ENCODE results near the gene MRTFB.

The MRTFB gene

DNA sequence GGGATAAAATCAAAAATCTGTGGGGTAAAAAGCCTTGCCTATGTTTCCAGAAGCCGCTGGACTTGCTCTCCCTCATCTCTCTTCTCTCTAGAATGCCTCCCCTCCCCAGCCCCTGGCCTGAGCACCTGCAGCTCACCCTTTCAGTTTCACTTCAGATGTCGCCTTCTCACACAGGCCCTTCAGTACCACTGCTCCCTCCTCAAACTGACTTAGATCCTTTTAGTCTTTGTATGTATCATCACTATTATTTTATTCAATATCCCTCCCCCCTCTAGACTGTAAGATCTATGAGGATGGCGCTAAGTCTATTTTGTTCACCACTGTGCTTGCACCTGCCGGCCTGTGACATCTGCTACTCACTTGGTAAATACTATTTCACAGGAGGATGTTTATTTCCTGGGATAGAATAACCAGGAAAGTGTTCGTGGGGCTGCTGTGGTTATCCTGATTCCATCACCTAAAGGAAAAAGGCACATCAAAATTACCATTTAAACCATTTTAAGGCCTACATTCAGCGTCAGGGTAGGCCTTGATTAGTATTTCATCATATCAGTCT, 122.3 kb downstream of the MRTFB start:
- DNase-seq = no peak

DNA sequence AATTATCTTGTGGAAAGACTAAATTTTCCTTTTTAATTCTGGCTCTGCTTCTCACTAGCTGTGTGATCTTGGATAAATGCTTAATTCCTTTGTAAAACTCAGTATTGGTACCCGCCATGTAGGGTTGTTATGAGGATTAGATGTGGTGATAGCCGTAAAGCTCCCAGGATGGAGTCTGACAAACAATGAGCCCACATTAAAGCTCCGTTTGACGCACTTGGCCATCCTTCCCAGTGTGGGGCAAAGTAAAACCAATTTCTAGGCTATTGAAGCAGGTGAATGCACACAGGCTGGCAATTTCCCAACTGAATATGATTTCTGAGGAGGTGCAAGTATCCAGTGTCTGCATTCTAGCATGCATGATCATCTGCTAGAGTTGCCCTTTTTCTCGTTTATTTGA, 123.6 kb downstream of the MRTFB start:
- no peak for DNase-seq

DNA sequence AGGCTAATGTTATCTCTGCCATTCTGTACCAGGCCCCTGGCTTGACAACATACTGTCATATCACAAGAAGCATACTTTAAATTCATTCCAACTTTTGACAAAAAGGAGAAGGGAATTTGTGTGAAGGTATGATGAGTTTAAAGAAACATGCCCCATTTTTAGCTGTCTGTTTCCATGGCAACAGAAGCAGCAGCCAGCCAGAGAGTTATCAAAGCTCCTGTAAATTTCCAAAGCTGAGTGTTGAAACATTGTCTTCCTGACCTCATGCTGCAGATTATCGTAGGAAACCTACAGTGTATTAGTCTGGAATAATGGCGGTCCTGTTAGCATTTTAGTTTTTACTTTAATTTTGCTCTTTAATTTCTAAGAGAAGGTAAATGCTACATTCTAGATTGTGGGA, 124.9 kb downstream of the MRTFB start:
- DNase-seq = no peak

DNA sequence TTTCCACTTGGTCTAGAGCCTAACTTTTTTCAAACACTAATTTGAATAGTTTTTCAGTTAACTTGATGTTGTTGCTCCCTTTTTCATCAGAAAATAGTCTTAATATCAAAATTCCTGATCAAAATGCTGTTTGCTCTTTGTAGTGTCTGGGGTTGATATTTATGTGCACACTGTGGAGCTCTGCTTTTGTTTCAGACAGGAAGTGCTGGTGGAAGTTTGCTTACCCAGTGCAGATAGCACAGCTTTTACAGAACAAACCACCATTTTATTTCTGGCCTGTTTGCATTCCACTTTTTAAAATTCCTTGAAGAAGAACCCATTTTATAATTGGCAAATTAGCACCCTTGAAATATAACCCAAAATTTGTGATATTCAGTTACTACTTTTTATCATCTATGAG, 125.4 kb downstream of the MRTFB start:
- DNase-seq = no peak

DNA sequence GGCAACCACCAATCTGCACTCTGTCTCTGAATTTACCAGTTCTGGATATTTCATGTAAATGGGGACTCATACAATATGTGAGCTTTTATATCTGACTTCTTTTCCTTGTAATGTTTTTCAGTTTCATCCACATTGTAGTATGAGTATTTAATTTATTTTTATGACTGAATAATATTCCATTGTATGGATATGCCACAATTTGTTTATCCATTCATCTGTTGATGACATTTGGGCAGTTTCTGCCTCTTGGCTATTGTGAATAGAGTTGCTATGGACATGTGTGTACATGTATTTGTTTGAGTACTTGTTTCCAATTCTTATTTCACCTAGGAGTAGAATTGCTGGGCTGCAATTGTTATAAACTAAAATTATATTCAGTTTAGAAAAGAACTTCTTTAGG, 126.9 kb downstream of the MRTFB start:
- no peak for DNase-seq

DNA sequence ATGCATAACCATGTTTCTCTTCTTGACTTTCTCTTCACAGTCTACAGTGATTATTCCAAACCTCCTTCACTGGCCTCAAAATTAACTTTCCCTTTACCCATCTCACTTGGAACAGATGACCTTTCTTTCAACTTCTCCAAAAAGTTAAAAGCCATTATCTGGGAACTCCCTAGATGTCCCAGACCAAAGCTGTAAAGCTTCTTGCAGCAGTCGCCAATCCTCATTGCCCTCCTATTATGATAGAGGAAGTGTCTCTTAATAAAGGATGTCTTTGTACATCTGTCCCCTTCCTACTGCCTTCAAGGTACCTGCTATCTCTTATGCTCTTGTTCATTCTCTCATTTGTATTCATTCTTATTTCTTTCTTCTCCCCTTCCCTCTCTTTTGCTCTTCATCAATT, 127.5 kb downstream of the MRTFB start:
- no peak for DNase-seq

DNA sequence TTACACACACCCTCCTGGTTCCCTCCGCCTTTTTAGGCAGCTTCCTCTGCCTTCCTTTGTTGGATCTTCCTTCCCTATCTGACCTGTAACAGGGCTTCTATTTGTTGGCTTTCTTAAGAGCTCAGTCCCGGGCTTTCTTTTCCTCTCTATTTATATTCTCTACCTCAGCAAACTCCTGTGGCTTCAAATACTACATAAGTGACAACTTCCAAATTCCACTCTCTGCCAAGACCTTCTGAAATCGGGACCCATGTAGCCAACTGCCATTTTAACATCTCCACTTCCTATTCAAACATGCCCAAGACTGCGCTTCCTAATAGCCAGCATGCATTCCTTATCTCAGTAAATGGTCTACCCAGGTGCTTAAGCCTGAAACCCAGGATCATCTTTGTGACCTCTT, 128.1 kb downstream of the MRTFB start:
- DNase-seq = no peak

DNA sequence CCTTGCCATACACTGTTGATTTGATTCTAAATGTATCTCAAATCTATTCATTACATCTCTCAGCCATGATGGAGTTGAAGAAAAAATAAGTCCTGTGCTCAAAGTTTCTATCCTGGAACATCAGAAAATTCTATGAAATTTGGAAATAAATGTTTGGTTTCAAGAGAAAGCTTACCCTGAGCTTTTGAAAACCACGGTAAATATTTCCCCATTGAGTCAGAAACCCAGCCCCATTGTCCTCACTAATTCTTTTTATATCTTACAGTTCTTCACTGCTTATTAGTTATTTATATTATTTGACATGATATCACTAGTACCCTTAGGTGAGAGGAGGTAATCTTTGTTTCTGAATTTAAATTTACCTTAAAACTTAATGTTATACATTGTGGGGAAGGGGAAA, 128.5 kb downstream of the MRTFB start:
- DNase-seq = no peak

DNA sequence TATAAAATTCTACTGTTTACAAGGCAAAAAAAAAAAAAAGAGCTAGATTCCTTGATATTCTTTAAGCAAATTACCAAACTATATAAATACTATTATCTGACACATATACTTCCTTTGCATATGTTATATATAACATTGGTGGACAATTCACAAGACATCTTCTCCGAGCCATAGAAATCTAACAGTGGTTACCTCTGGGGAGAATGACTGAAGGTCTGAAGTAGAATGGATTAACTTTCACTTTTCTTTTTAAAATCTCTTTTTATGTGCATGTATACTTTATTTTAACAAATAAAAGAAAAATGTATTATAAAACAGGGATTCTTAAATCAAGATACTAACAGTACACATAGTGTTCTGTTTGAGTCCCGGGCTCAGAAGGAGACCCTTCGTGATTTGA, 131.0 kb downstream of the MRTFB start:
- no peak for DNase-seq

DNA sequence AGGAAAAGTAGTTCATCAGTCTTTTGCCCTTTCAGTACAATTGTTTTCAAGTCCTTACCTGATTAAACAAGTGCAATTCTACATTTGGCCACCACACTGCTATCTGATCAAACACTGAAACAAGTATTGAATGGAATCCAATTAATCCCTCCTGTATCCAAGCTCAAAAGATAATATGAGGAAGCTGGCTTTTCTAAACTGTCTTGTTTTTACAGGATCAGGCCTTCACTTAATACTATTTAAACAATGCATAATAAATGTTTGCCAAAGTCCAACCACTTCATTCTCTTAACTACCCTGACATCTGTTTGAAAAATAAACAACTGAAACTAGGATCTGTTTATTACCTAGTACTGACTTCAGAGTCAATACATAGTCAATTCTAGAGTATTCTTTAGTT, 131.6 kb downstream of the MRTFB start:
- no peak for DNase-seq

DNA sequence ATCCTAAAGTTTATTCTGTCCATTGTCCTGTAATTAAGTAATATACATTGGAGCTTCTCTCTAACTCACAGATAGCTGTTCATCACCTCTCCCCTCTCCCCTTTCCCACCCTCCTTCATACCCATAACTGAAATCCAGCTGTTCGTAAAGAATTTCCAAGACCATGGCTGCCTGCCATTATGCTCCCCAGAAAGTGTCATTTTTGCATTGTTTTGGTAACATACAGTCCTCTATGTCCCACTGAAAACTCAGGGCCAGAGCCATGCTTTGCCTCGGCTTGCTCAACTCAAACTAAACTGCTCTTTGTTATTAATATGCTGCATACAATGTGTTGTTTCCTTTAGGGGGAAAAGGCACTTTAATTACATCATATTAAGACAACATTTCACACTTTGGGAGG, 132.0 kb downstream of the MRTFB start:
- DNase-seq = no peak

DNA sequence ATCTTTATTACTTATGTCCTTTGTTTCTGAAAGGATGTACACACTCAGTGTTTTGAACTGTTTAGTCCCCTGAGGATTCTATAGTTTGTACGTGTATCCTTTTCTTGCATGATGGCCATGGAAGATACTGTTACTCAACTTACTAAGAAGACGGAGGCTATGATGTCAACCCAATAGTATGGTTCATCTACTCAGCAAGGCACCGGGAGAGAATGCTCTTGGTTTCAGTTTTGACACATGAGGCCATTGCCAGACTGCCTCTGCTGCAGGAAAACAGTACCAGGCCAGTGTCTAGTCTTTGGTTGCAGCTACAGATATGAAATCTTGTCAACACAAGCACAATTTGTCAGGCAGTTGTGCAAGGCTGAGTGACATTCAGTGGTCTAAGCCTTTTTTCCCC, 134.5 kb downstream of the MRTFB start:
- no peak for DNase-seq

DNA sequence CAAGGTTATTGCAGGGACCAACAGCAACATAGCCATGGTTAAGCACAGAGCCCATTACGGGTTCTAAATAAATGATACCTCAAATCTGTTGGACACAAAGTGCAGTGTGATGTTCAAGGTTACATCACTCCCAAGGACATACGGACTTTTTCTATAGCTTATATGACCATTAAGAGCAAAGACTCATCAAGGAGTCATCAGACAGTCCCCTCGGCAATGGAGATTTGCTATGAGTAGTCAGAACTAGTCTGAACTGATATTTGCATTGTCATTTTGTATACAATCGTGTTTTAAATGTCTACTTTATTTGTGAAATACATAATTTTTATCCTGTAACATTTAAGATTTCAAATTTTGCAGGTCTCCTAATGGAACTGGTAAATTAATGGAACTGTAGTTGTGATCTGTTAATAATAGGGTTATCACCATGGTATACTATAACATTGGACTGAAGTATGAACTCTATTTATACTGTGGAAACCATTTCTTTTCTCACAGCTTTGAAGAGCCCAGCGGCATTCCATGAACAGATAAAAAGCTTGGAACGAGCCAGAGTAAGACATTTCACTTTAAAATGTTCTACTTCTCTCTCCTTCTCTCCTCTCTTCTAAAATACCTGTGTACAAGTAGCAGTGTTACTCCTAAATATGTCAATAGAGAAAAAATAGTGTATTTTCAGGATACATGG, 140.9 kb downstream of the MRTFB start:
- DNase-seq = no peak

DNA sequence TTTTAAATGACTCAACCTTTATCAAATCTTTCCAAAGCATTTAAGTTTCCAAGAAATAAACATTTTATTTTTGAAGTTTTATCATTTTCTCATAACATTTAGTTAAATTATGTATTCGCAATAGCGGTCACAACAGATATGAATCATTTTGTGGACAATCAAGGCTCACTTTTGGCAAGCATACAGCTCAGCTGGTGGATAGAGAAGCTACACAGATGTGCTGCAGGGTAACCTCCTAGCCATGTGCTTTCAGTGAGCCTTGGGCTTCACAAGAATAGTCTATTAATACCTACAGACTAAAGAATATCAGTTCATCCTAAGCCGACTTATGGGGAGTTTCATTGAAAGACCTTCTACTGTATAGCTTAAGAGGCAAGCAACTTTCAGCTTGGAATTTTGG, 144.8 kb downstream of the MRTFB start:
- no peak for DNase-seq

DNA sequence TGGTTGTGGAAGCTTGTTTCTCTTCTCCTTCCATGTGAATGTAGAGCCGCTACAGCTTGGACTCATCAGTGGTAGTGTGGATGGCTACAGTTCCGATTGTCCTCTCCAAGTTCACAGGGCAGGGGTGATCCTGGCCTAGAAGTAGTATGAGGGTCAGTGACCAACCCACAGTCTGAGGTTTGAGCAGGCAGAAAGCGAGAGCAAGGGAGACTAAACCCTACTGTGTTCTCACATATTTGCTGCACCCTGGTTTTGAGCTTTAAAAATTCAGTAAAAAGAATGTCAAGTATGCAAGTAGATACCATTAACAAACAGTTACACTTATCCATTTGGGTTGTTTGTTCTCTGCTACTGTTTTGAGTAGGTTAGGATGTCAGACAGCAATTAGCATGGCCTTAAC, 148.9 kb downstream of the MRTFB start:
- no peak for DNase-seq

DNA sequence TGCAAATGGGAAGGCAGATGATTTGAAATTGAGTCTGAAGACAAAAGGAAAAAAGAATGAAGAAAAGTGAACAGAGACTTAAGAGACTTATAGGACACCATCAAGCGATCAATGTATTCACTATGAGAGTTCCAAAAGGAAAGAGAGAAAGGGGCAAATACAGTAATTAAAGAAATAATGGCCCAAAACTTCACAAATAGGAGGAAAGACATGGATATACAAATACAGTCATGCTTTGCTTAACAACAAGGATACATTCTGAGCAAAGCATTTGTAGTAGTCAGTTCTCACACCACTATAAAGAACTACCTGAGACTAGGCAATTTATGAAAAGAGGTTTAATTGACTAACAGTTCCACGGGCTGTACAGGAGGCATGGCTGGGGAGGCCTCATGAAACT, 152.5 kb downstream of the MRTFB start:
- DNase-seq = no peak

DNA sequence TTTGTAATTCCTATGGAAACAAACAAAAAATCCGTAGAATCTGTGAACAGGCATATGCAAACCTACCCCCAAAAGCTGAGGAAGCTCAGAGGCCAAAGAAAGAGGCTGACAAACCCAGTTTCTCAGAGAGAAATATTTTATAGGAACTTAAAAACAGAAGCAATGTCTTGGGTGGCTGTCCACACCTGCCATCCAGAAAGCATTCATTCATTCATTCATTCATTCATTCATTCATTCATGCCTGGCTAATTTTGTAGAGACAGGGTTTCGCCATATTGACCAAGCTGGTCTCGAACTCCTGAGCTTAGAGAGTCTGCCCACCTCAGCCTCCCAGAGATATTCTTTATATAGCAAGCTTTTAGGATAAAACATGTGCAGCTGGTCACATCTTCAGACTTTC, 154.3 kb downstream of the MRTFB start:
- no peak for DNase-seq

DNA sequence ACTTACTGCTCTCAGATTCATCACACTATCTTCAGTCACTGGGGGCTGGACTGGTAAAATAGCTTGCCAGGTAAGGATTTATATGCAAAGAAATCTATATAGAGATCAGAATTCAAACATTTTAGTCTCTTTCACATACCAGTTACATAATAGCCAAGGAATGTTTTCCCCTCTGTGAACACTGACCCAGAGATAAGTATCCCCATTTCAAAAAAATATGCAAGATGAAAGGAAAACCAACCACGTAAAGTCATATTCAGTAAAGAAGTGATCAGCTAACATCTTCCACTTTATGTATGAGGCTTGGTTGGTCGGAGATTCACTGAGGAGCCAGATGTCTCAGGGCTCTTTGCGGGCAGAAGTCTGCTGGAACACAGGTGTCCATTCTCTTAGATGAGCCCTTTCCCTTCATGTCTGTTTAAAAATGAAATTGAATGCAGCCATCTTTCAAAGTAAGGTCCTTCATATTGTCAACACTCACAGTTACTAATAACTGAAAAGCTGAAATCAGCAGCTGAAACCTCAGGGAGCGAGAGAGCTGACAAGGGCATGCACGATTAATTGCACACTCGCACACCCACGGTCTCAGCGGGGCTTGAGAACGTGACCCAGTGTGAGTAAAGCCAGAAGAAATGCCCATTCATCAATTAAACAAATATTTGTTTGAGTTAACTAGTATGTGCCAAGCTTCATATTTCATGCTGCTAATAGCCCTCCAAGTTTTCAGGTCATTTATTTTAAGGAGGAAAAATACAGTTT, 161.2 kb downstream of the MRTFB start:
- no peak for DNase-seq

DNA sequence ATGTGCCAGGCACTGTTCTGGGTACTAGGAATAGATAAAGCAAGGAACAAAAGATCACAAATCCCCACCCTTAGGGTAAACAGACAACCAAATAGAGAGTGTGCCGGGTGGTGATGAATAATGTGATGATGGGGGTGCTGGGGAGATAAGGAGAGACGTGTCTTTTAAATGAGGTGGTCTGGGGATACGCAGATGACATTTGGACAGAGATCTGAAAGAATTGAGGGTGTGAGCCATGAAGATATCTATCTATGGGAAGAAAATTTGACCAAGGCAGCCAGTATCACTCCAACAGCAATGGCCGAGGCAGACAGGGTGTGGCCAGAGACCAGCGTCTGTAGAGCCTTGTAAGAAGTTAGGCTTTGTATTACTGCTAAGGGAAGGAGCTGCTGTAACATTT, 165.3 kb downstream of the MRTFB start:
- no peak for DNase-seq

DNA sequence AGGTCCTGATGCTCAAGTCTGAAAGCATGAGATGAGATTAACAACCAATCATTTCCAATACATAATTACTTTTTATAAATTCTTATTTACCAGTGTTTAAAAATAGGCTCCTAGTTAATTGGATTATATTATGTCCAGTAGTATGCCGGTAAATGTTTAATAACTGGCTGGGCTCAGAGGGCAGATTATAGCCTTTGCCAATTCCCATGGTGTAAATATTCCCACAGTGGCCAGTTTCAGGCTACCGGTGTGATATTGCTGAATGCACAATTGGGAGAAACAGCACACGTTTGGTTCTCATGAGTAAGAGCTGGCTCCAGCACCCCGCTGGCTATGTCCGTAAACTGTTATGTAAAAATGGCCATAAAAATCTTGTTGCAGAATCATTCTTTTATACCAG, 167.6 kb downstream of the MRTFB start:
- no peak for DNase-seq

DNA sequence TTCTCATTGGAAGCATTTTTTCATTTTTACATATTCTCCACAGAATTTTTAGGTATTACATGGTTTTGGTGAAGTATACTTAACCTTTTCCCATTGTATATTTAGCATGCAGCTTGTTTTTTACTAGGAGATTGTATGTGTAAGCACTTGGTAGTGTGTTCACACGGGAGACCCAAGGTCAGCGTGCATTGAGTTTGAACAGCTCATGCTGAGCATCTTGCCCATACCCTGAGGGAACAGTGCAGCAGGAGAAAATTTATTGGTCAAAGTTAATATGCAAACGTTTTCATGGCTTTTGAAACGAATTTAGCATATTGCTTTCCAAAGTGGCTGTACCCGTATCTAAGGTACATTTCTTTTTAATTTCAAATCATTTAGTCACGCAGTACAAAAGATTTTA, 168.7 kb downstream of the MRTFB start:
- no peak for DNase-seq

DNA sequence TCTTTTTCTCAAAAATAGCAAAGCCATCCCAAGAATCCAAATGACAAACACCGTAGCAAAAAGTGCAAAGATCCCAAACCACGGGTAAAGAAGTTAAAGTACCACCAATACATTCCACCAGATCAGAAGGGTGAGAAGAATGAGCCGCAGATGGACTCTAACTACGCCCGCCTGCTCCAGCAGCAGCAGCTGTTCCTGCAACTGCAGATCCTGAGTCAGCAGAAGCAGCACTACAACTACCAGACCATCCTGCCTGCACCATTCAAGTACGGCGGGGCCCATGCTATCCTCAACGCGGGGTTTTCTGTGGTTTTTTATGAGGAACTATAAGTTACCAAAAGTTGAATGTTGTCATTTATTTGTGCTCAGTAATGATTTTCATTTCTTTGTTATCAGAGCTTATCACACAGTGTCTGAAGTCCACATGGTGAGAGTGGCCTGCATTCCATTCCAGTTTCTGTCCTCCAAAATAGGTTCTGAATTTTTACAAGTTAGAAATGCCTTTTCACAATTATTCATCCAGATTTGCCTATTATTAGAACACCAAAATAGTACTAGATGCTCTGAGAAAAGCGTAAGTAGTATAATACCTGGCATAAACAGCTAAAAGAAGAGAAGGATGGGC, 169.2 kb downstream of the MRTFB start:
- no peak for DNase-seq

DNA sequence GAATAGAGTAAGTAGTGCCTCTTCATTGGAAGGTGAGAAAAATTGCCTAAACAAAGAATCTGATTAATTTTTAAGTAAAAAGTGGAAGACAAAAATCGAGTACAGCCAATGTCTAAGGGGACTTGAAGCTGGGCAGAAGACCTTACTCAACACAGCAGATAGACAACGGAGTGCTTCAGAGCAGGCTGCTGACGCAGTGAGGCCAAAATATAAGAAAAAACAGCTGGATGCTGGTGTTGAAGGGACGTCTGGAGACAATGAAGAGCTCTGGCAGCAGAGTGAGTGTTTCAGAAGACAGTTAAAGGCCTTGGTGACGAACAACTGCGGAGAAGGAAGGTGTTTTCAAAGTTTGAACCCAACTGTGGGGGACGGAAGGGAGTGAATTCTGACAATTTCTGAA, 169.8 kb downstream of the MRTFB start:
- no peak for DNase-seq

DNA sequence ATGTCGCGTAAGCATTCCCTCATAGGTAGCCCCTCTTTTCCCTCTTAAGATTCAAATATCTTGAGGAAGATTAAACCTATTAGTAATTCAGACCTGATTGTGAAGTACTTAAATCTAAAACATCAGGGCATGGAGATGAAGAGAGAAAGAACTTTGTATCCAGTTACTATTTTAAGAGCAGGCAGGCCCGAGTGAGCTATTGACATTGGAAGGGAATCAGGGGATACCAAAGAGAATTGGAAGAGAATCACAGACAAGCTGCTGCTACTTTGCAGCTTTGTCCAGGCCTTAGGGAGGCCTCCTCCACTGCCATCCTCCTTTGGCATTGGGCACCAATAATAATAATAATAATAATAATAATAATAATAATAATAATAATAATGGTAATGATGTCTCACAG, 170.5 kb downstream of the MRTFB start:
- DNase-seq = no peak

All from amniotic stem cell (primary cell).